Measurements from ENCODE around the gene MS4A6E. TPM values are rescaled to one million over a fixed set of nuclear protein-coding genes. Genes with fewer than 3 reads are reported as not detected.
"Not testable (repeated sequence)": the region's sequence is repeated elsewhere in the genome, so short reads cannot be mapped to it uniquely, and the experiment has no call there.

The MS4A6E gene
- not detected in 2 replicates for total RNA-seq

GRCh38 chr11:60326955-60327354 lies at the start of gene MS4A6E:
Gene MS4A6E (plus strand): TSS chr11:60327255. CDS start chr11:60334896, 7,641 bp downstream.
- no peaks in the 10 kb centered on the region for H3K27me3 Mint-ChIP-seq (ENCODE audit: insufficient read depth)
- intact Hi-C loops (cut with micrococcal nuclease) = no loop called here
- DNase-seq (ENCODE audit: low spot score) = no peak
- H3K9me3 Mint-ChIP-seq = peaks cover 6% of the 10 kb centered on the region
- H3K36me3 Mint-ChIP-seq (ENCODE audit: low read depth) = no peaks in the 10 kb centered on the region
- no peaks in the 10 kb centered on the region for H3K4me1 Mint-ChIP-seq (ENCODE audit: low read depth)
- no peak within 1 kb of the TSS for H3K27ac Mint-ChIP-seq
- H3K4me3 Mint-ChIP-seq = no peak within 1 kb of the TSS

- intact Hi-C loops (cut with micrococcal nuclease) = no loop called here
- Mint-ChIP-seq H3K4me1 (ENCODE audit: low read depth) (no peaks in the 10 kb centered on the region), H3K36me3 (ENCODE audit: low read depth) (no peaks in the 10 kb centered on the region), H3K27ac (no peak within 1 kb of the TSS), H3K9me3 (no peaks in the 10 kb centered on the region), H3K27me3 (ENCODE audit: insufficient read depth) (no peaks in the 10 kb centered on the region), H3K4me3 (no peak within 1 kb of the TSS)
- DNase-seq (ENCODE audit: low spot score) = no peak
Measured at GRCh38 chr11:60280412-60280811, 46.6 kb upstream of the MS4A6E start, which contains the start of gene MS4A4A. Gene MS4A4A (plus strand): TSS chr11:60280666. CDS start chr11:60280676, 10 bp downstream.

- no peaks in the 10 kb centered on the region for H3K27me3 Mint-ChIP-seq (ENCODE audit: insufficient read depth)
- no peaks in the 10 kb centered on the region for H3K36me3 Mint-ChIP-seq (ENCODE audit: low read depth)
- H3K27ac Mint-ChIP-seq = no peak overlapping the region
- no peak for DNase-seq (ENCODE audit: low spot score)
- no peak overlapping the region for H3K4me3 Mint-ChIP-seq
- no peaks in the 10 kb centered on the region for H3K9me3 Mint-ChIP-seq
- no peaks in the 10 kb centered on the region for H3K4me1 Mint-ChIP-seq (ENCODE audit: low read depth)
- intact Hi-C loops (cut with micrococcal nuclease) = no loop called here
Measured at GRCh38 chr11:60281485-60281884, 45.6 kb upstream of the MS4A6E start.

GRCh38 chr11:60282286-60282685 lies 44.8 kb upstream of the MS4A6E start:
- Mint-ChIP-seq H3K4me1 (ENCODE audit: low read depth) (no peaks in the 10 kb centered on the region), H3K27ac (no peak overlapping the region), H3K36me3 (ENCODE audit: low read depth) (no peaks in the 10 kb centered on the region), H3K27me3 (ENCODE audit: insufficient read depth) (no peaks in the 10 kb centered on the region), H3K4me3 (no peak overlapping the region), H3K9me3 (no peaks in the 10 kb centered on the region)
- intact Hi-C loops (cut with micrococcal nuclease) = no loop called here
- no peak for DNase-seq (ENCODE audit: low spot score)

- H3K36me3 Mint-ChIP-seq (ENCODE audit: low read depth); intact Hi-C loops (cut with micrococcal nuclease); DNase-seq (ENCODE audit: low spot score); H3K27me3 Mint-ChIP-seq (ENCODE audit: insufficient read depth); H3K9me3 Mint-ChIP-seq; H3K4me1 Mint-ChIP-seq (ENCODE audit: low read depth); H3K27ac Mint-ChIP-seq; H3K4me3 Mint-ChIP-seq: not testable (repeated sequence)
Measured at GRCh38 chr11:60285411-60286126, 41.5 kb upstream of the MS4A6E start.

GRCh38 chr11:60288531-60288930 lies 38.5 kb upstream of the MS4A6E start:
- Mint-ChIP-seq H3K27ac (no peak overlapping the region), H3K4me1 (ENCODE audit: low read depth) (no peaks in the 10 kb centered on the region), H3K36me3 (ENCODE audit: low read depth) (no peaks in the 10 kb centered on the region), H3K9me3 (no peaks in the 10 kb centered on the region), H3K4me3 (no peak overlapping the region), H3K27me3 (ENCODE audit: insufficient read depth) (no peaks in the 10 kb centered on the region)
- DNase-seq (ENCODE audit: low spot score) = no peak
- intact Hi-C loops (cut with micrococcal nuclease) = no loop called here

GRCh38 chr11:60292145-60292544 lies 34.9 kb upstream of the MS4A6E start:
- Mint-ChIP-seq H3K27ac (no peak overlapping the region), H3K36me3 (ENCODE audit: low read depth) (no peaks in the 10 kb centered on the region), H3K27me3 (ENCODE audit: insufficient read depth) (no peaks in the 10 kb centered on the region), H3K4me3 (no peak overlapping the region), H3K9me3 (no peaks in the 10 kb centered on the region), H3K4me1 (ENCODE audit: low read depth) (no peaks in the 10 kb centered on the region)
- intact Hi-C loops (cut with micrococcal nuclease) = no loop called here
- no peak for DNase-seq (ENCODE audit: low spot score)

GRCh38 chr11:60301178-60301577 lies 25.9 kb upstream of the MS4A6E start:
- no peaks in the 10 kb centered on the region for H3K9me3 Mint-ChIP-seq
- H3K27ac Mint-ChIP-seq = no peak overlapping the region
- H3K4me3 Mint-ChIP-seq = no peak overlapping the region
- H3K27me3 Mint-ChIP-seq (ENCODE audit: insufficient read depth) = no peaks in the 10 kb centered on the region
- no peaks in the 10 kb centered on the region for H3K36me3 Mint-ChIP-seq (ENCODE audit: low read depth)
- intact Hi-C loops (cut with micrococcal nuclease) = no loop called here
- DNase-seq (ENCODE audit: low spot score) = no peak
- H3K4me1 Mint-ChIP-seq (ENCODE audit: low read depth) = no peaks in the 10 kb centered on the region

- intact Hi-C loops (cut with micrococcal nuclease); DNase-seq (ENCODE audit: low spot score); H3K4me1 Mint-ChIP-seq (ENCODE audit: low read depth): not testable (repeated sequence)
Measured at GRCh38 chr11:60301884-60302283, 25.2 kb upstream of the MS4A6E start.

GRCh38 chr11:60303661-60304060 lies 23.4 kb upstream of the MS4A6E start:
- H3K36me3 Mint-ChIP-seq (ENCODE audit: low read depth) = no peaks in the 10 kb centered on the region
- H3K4me3 Mint-ChIP-seq = no peak overlapping the region
- intact Hi-C loops (cut with micrococcal nuclease) = no loop called here
- H3K9me3 Mint-ChIP-seq = no peaks in the 10 kb centered on the region
- no peak for DNase-seq (ENCODE audit: low spot score)
- no peak overlapping the region for H3K27ac Mint-ChIP-seq
- H3K4me1 Mint-ChIP-seq (ENCODE audit: low read depth) = no peaks in the 10 kb centered on the region
- H3K27me3 Mint-ChIP-seq (ENCODE audit: insufficient read depth) = no peaks in the 10 kb centered on the region

More at GRCh38 chr11:60301884-60302283, 25.2 kb upstream of the MS4A6E start:
- H3K27ac Mint-ChIP-seq; H3K4me3 Mint-ChIP-seq; H3K36me3 Mint-ChIP-seq (ENCODE audit: low read depth); H3K9me3 Mint-ChIP-seq; H3K27me3 Mint-ChIP-seq (ENCODE audit: insufficient read depth): not testable (repeated sequence)

GRCh38 chr11:60305906-60306619 lies 21.0 kb upstream of the MS4A6E start:
- no peaks in the 10 kb centered on the region for H3K36me3 Mint-ChIP-seq (ENCODE audit: low read depth)
- intact Hi-C loops (cut with micrococcal nuclease) = no loop called here
- H3K4me1 Mint-ChIP-seq (ENCODE audit: low read depth) = no peaks in the 10 kb centered on the region
- DNase-seq (ENCODE audit: low spot score) = no peak
- no peaks in the 10 kb centered on the region for H3K9me3 Mint-ChIP-seq
- no peak overlapping the region for H3K27ac Mint-ChIP-seq
- H3K27me3 Mint-ChIP-seq (ENCODE audit: insufficient read depth) = no peaks in the 10 kb centered on the region
- H3K4me3 Mint-ChIP-seq = no peak overlapping the region

GRCh38 chr11:60307507-60308195 lies 19.4 kb upstream of the MS4A6E start:
- no peaks in the 10 kb centered on the region for H3K27me3 Mint-ChIP-seq (ENCODE audit: insufficient read depth)
- H3K36me3 Mint-ChIP-seq (ENCODE audit: low read depth) = no peaks in the 10 kb centered on the region
- no peak for DNase-seq (ENCODE audit: low spot score)
- intact Hi-C loops (cut with micrococcal nuclease) = no loop called here
- H3K4me3 Mint-ChIP-seq = no peak overlapping the region
- H3K9me3 Mint-ChIP-seq = no peaks in the 10 kb centered on the region
- no peaks in the 10 kb centered on the region for H3K4me1 Mint-ChIP-seq (ENCODE audit: low read depth)
- no peak overlapping the region for H3K27ac Mint-ChIP-seq

- no peak overlapping the region for H3K27ac Mint-ChIP-seq
- no peaks in the 10 kb centered on the region for H3K36me3 Mint-ChIP-seq (ENCODE audit: low read depth)
- H3K9me3 Mint-ChIP-seq = no peaks in the 10 kb centered on the region
- intact Hi-C loops (cut with micrococcal nuclease) = no loop called here
- no peak overlapping the region for H3K4me3 Mint-ChIP-seq
- H3K4me1 Mint-ChIP-seq (ENCODE audit: low read depth) = no peaks in the 10 kb centered on the region
- no peak for DNase-seq (ENCODE audit: low spot score)
- H3K27me3 Mint-ChIP-seq (ENCODE audit: insufficient read depth) = no peaks in the 10 kb centered on the region
Measured at GRCh38 chr11:60310407-60310998, 16.6 kb upstream of the MS4A6E start.
